ENCODE data around the gene ASTN2.

Gene ASTN2

DNA sequence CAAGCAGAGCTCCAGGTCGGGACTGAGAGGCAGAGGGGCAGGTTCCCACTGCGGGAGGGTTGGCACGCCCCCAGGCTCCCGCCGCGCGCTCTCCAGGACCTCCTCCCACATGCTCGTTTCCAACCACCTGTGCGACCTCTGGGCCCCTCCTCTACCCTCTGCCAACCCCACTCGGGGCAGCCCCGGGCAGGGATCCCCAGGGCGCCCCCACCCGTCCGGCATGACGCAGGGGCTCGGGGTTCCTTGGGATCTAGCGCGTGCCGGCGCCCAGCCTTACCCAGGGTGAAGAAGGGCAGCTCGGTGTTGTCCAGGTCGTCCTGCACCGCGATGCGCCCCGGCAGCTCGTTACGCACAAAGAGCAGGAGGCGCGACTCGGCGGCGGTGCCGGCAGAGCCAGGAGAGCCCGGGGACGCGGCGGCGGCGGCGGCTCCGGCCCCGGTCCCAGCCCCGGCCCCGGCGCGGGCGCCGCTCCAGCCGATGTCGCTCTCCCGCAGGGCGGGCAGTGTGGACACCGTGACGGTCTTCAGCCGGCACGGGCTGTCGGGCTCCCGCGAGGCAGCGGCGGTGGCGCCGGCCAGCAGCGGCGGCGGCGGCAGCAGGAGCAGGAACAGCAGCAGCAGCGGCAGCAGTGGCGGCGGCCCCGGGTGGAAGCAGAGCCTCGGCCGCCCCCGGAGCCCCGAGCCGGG is 494 bp downstream of the ASTN2 start:
- DNase-seq, result peak; percentile 33

DNA sequence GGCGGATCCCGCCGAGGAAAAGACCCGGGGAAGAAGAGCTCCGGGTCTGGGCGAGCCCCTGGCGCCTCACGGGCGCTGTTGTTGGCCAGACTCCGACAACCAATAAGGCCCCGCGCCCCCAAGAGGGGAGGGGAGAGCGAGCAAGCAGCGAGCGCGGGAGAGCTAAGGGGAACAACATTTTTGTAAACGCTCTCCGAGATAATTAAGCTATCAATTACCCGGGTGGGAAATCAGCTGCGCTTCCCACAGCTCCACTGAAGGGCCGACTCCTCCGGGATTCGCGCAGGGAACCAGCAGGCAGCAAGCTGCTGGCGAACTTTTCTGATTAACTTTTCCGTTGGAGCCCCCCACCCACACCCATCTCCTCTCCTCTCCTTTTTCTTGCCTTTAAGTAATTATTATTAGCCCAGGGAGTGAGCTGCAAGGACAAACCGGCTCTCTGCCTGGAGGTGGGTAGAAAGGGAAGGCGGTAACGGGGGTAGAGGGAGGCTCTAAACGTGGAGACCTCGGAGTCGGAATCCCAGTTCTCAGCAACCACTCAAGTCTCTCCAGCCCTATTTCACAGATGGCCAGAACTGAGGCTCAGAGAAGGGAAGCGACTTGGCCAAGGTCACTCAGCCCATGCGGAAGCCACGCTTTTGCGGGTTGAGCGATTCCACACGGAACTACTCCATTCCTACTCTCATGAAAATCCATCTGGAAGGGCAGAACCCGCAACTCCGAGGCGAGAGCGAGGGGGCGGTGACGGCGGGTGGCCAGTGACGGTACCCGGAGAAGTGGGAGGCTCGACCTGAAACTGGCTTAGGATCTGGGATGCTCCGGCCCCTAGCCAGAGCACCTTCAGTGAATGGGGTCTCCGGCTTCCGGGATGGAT is 1.3 kb downstream of the ASTN2 start:
- DNase-seq, result no peak

DNA sequence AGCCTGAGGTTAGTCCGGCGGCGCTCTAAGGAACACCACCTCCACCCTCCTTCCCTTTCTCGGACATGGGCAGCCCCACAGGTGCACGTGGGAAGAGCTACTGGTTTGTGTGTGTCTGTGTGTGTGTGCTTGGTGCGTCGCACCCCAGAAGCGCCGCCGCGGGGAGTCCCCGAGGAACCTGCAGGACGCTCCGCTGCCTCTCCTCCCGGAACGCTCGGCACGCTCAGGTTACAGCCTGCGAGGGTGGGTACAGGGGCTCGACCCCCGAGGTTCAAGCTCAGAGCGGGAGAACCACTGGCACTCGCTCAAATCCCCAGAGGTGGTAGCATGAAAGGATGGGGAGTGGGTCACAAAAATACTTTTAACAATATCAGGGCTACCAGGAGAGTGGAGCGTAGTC is 2.0 kb downstream of the ASTN2 start:
- no peak for DNase-seq

DNA sequence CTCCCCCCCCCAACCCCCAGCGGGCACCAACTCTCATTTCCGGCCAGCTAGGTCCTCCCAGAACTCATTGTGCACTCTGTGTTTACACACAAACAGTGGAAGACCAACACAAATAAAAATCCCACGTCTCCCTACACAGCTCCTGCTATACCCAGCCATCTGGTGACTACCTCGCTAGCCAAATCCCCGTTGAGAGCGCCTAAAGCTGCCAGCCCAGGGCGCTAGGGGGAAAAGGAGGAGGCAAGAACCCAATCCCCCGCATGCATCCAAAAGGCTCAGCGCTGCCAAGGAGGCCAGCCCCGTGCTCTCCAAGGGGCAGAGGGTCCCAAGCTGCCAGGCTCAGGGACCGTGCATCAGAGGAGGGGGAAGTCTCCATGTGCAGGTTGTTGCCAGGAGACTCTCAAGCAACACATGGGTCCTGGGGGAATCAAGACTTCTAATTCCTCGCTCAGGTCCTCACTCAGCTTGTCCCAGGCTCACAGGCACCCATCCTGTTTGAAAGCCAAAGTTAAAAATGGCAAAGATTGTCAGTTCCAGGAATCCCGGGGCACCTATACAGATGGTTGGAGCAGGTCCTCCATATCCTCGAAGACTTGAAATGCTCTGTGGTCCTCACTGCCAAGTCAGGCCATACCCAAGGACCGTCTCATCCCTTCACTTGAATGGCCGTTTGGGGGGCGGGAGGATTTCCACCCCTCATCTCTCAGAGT is 2.7 kb downstream of the ASTN2 start:
- no peak for DNase-seq

DNA sequence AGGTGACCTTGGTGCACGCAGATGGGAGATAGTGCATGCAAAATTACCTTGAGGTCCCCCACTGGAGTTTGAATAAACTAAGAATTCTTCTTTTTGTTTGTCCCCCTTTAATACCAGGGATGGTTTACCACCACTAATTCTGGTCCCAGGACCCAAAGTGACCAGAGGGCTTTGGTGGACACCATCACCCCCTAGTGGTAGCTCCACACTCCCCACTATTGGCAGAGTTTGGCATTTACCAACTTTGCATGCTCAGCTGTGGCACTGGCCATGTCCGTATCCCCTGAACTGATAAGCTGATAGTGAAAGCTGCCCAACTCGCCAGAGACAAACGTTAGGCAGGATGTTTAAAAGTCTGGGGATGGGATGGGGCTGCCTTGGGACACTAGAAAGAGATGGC is 3.3 kb downstream of the ASTN2 start:
- peak; percentile 51 for DNase-seq

DNA sequence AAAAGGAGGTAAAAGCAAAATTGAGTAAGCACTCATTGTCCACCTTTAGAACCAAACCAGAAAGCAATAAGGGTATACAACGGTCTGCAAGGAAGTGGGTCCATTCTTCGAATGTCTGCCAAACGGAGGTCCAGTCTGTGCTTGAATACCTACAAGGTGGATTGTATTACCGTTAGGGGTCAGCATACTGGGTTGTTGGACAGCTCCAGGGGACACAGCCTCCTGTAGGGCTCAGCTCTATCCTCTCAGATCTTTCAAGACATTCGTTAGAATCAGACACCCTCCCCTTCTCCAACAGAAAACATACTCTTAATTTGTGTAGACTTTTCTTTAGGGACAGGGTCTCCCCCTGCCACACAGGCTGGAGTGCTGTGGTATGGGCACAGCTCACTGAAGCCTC is 5.5 kb downstream of the ASTN2 start:
- DNase-seq, result no peak

DNA sequence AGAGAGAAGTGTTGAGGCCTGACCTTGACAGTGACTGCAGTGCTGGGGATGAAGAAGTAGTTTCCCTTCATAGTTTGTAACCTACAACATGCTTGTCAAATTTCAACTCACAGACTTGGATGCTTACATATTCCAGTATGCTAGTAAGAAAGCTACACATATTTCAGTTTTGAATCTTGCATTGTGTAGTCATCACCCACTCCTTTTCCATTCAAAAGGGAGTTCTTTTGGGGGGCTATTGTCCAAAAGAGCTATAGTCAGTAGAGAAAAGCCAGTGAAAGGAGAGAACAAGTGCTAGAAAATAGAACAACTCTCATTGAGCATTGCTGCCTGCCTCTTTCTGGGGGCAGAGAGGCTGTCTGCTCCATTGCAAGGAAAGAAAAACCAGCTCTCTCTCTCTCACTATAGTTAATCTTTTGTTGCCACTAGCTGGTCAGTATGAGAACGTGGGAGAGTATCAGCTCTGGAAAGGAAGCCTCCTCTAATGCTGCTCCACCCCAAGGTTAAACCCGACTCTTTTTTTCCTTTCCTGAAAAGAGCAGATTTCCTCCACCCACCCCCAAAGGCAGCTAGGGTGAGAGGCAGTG is 7.3 kb downstream of the ASTN2 start:
- DNase-seq, result no peak

DNA sequence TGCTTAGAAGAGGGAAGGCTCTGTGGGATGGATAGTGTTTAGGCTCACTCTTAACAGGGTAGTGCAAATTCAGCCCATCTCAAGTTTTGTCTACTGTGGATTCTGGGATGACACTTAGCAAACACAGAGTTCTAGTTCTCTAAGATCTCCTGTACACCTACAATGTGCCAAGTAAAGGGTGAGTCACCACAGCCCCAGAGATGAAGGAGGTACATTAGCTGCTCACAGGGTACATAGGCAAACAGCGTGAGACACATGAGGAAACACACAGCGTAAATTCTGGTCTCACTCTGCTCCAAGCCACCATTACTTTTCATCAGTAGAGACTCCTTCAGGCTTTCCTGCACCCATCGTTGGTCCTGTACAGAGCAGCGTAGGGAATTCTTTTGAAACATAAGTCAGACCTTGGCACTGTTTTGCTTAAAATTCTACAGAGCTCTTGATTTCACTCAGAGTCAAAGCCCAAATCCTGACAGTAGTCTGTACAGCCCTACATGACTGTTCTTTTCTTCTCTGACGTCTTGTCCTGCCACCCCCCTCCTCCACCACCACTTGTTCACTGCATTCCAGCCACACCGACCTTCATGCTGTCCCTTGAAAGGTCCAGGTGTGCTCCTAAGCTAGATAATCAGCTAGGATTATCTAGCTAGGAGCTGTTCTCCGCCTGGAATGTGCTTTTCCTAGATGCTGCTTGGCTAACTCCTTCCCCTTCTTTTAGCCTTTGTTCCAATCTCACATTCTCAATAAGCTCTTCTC is 8.7 kb downstream of the ASTN2 start:
- DNase-seq, result no peak

DNA sequence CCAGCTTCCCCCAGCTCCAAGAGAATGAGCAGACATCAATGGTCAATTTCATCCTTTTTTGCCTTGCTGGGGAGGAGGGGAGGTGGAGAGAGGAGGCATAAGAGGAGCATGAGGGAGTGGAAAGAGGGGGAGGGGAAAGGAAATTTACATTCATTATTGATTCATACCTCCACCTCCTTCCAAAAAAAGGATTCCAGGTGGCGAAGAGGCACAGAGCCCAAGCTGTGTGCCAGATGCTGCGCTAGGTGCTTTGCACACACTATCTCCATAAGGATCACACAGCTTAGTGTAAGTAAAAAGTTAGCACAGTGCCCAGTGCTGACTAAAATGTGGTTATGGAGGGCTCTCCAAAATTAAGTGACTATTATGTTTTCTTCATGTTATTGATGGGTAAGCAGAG is 11.0 kb downstream of the ASTN2 start:
- no peak for DNase-seq

DNA sequence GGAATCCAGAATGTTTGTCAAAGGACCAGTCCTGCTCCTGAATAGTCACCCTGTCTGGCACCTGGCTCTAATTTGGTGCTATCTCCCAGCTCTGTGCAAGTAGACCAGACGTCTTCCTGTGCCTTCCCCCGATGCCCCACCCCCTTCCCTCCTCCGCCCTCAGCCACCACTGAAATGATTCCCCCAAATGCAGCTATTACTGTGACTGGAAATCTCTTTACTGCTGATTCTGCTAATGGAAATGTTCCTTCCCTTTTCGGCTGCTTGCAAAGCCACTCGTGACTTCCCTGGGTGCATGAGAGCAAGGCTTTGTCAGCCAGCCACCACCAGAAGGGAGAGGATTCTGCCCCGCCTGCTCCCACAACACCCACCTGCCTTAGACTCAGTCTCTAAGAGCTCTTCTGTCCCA is 11.4 kb downstream of the ASTN2 start:
- DNase-seq, result no peak

DNA sequence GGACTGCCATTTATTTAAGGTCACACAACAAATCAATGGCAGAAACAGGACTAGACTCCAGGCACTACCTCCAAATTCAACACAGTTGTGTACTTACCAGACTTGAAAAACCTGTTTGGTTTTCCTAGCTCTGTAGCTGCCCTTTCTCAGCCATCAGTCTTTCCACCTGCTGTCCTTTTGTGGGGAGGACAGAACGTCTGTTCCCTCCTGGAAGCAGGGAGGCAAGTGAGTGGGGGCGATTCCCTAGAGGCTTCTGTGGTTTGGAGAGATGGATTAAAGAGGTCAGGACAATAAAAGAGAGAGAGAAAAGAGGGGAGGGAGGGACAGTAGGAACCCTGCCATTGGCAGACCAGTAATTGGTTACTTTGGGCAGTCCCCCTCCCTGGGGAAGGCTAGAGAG is 14.7 kb downstream of the ASTN2 start:
- DNase-seq, result no peak

DNA sequence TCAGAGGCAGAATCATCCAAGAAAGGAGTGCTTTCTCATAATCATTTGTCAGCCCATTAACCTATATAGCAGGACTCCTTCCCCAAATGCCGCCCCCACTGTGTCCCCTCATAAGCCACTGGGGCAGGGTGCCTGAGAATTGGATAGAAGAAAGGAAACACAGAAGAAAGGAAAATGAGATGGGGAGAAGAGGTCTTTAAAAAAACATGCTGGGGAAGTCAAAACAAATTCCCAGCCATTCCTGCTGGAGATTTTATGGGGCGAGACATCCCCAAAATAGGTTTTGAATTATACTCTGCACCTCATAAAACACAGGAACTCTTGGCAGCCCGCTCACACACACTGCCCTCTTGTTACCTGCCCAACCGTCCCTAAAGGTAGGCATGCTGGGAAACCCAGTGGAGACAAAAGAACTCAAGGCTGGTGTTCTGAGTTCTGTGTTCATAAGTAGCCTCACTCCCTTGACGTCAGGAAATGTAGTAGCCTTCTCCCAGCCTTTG is 19.7 kb downstream of the ASTN2 start:
- no peak for DNase-seq

DNA sequence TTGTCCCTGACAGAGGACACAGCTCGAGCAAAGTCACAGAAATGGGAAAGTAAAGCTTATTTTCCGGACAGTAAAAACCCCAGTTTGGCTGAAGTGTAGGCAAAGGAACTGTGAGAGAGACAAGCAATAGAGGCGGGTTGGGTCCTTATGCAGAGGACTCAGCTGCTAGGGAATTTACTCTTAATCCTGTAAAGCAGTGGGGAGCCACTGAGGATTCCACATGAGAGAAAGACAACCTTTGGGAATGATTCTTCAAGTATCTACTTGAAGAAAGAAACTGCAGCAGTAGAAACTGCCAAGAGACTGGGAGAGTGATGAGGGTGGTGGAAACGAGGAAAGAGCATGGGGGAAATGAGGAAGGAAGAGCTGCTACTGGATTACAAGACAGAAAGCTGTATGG is 20.2 kb downstream of the ASTN2 start:
- no peak for DNase-seq

DNA sequence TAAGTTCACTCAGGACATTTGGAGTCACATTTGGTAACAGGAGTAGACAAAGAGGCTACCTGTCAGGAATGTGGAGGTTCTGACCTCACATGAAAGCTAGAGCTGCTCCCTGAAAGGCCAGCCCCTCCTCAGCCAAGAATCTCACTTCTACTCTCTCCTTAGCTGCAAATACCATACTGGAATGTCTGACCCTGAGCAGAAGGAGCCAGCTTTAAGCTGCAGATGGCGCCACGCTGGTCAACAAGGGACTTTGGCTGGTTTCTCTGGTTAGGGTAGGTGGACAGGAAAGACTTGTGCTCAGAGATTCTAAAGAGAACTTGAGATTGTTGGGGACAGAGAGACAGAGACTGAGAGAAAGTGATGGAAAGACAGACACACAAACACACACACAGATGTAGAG is 21.9 kb downstream of the ASTN2 start:
- no peak for DNase-seq

DNA sequence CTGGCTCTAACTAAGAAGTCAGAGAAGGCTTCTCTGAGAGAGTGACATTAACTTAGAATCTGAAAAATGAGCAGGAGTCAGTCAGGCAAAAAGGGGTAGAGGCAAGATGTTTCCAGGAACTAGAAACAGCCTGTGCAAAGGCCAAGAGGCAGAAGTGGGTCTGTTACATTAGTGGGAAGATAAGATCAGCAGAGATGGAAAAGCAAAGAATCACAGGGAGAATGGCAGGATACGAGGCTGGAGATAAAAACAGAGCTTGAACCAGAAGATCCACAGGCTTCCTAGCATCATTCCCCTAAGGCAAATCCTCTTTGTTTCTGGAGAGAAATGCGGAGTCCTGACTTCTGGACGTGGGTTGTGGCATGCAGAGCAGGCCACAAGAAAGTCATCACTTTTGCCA is 27.4 kb downstream of the ASTN2 start:
- DNase-seq, result no peak

DNA sequence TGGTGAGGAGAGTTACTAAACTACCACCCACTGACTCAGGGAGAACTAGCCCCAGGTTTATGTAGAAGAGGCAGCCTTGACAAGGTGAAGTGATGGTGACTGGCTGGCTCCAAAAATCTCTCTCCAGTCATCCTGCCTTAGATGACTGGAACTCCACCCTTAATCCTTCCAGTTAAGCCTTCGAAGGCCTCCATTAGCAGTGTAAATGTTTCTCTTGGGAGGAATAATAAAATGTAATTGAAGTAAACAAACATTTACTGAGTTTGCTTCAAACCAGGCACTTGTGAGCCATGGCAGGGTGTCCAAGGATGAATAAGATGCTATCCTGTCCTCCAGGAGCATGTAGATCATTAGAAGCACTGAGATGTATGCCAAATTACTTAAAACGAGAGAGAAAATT is 35.5 kb downstream of the ASTN2 start:
- no peak for DNase-seq

DNA sequence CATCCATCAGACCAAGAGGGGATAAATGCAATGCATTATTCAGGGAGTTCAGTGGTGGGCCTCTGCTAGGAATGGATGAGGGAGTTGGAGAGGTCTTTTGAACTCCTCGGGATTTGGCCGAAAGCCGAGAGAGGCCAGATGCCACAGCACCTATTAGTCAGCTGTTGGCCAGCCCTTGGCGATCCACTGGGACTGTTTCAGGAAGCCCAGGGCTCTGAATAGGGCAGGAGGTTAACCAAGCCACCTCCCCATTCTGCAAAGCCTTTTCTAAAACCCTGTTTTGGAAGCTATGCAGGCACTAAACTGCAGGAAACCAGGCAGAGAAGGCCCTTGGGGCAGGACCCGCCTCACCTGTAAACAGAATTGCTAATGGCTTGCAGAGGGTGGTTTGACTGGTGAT is 37.8 kb downstream of the ASTN2 start:
- no peak for DNase-seq

DNA sequence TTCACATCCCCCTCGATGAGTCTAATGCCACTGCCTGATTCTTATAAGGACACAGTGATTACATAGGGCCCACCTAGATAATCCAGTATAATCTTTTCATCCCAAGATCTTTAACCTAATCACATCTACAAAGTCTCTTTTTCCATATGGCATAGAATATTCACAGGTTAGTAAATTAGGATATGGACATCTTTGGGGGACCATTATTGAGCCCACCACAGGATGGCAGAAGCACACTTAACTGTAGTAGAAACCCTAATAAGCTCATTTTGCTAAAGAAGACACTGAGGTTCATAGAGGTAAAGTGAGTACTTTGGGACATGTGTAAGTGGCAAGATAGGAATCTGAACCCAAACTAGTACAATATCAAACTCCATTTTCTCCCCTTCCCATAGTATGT is 38.9 kb downstream of the ASTN2 start:
- no peak for DNase-seq

DNA sequence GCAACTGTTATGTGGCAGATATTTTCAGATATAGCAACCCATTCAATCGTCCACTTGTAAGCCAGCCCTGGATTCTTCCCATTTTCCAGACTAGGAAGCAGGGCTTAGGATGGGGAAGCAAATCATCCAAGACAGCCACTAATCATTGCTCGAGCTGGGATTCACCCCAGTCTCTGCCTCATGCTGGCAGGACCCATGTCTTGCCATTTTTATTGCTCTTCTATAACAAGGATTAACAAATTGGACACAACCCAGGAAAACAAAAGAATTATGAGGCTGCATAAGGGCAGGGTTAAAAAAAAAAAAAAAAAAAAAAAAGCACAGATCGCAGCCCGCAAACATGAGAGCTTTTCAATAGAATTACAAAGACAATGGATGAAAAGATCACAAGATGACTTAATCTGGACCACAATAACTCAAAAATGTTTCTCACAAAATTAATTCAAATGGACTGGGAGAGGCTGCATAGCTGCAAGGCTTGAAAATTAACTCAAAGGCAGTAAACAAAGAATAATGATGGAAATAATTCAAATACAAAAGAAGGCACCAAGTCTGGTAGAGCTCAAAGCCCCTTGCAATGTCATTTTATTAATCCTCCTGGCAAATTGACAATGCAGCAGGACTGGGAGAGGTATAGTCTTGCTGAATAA is 40.7 kb downstream of the ASTN2 start:
- no peak for DNase-seq

DNA sequence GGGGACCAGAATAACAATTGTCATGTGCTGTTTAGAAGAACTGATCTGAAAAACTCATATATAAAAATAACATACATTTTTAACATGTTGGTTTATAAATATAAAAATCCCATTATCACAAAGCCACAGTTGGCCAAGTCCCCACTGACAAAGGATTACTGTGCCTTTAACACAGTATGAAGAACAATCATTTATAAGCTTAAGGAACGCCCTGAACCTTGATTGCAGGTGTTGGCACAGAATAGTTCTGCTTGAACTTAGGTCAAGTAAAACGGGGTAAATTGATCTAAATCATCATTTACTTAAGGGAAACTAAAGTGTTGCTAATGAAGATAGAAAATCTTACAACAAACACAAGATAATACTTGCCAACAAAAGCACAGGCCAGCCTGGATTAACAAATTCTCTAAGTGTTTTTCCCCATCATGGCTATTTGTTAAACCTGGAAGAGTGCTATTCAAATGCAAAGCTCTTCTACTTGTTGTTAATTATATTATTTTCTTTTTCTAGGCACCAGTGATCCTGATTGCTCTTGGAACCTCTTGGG is 46.1 kb downstream of the ASTN2 start:
- no peak for DNase-seq

DNA sequence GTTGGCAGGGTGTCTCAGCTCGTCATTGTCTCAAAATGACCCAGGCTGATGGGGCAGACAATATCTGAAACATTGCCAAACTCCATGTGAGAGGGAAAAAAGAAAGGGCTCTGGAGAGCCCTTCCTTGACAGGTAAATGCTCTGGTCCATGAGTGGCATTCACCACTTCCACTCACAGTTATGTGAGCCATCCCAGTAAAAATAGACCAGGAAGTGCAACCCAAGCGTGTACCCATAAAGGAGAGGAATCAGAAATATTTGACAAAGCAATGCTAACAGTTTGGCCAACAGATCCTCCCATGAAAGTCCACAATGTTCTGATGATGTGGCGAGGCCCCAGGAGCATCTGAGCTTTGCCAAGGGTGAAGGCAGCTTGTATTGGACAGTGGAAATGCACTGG is 49.4 kb downstream of the ASTN2 start:
- no peak for DNase-seq

All from fibroblast of skin of back (primary cell).